Jurkat, Clone E6-1 (cell line): ENCODE results near the gene C3AR1. TPM values are rescaled to one million over a fixed set of nuclear protein-coding genes. Genes with fewer than 3 reads are reported as not detected.
A peak's percentile ranks its signal among the peaks of the same experiment; 100 is the strongest.
"Not testable (repeated sequence)": the region's sequence is repeated elsewhere in the genome, so short reads cannot be mapped to it uniquely, and the experiment has no call there.

ENCODE experiments used
- DNase-seq: peaks from one replicate; pipeline ENCODE4 v3.0.0-alpha.2; 2011; ENCODE audit warnings: low read depth, low spot score
- H3K4me3 ChIP-seq: 2 replicates; pipeline ENCODE4 v1.5.1; 2011; ENCODE audit warnings: mild to moderate bottlenecking, low read length, control low read depth, moderate library complexity
- polyA plus RNA-seq: library from polyadenylated mRNA; unstranded; fragments of >200 nt; gene quantifications from one replicate; pipeline ENCODE4 v1.2.1, GENCODE V29; 2012; ENCODE audit warnings: missing spikeins; ENCODE audit not compliant: insufficient read length, insufficient read depth

The C3AR1 gene
- not detected for polyA plus RNA-seq

DNA sequence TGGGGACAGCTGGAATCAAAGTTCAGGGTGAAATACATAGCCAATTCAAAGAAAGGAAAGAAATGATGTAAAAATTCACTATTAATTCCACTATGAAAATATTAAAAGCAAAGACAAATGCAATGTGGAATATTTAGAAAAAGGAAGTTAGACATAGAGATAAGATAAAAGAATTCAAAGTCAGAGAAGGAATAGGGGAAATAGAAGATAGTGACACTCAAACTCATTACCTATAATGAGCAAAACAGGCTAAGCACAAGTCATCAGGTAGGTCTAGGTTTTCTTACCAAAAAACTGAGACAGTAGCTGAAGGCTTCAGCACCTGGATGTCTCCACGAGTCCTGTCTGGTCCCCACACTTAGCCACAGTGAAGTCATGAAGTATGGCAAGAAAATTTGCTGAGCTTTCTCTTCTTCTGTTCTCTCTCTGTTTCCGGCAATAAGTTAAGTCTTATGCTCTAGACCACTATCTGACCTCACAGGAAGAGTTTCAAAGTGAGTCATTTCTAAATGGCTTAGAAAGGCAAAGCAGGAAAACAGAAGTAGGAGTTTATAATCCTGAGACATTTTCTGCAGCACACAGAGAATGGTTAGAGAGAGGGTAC, at the start of gene C3AR1:
C3AR1 (minus strand) TSS at position 369 of the 604 bp plus-strand sequence. CDS start 6,174 bp downstream, outside the sequence.
- no peak within 1 kb of the TSS for H3K4me3 ChIP-seq
- peak; percentile 63 for DNase-seq

GRCh38 chr12:8113117-8113516, 47.0 kb upstream of the C3AR1 start:
- DNase-seq, H3K4me3 ChIP-seq: not testable (repeated sequence)

GRCh38 chr12:8108808-8109398, 42.7 kb upstream of the C3AR1 start:
- no peak overlapping the region for H3K4me3 ChIP-seq
- peak; percentile 85 for DNase-seq

DNA sequence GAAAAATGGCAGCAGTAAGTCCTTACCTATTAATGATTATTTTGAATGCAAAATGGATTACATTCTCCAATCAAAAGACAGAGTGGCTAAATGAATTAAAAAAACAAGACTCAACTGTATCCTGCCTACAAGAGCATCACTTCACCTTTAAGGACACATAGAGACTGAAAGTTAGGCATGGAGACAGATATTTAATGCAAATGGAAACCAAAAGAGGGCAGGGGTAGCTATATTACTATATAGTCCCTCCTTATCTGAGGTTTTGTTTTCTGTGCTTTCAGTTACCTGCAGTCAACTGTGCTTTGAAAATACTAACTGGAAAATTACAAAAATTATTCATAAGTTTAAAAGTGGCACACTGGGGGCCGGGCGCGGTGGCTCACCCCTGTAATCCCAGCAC, 33.1 kb upstream of the C3AR1 start:
- DNase-seq: no peak
- H3K4me3 ChIP-seq: no peak overlapping the region

GRCh38 chr12:8096281-8096915, 30.2 kb upstream of the C3AR1 start:
- DNase-seq: no peak
- H3K4me3 ChIP-seq: no peak overlapping the region

DNA sequence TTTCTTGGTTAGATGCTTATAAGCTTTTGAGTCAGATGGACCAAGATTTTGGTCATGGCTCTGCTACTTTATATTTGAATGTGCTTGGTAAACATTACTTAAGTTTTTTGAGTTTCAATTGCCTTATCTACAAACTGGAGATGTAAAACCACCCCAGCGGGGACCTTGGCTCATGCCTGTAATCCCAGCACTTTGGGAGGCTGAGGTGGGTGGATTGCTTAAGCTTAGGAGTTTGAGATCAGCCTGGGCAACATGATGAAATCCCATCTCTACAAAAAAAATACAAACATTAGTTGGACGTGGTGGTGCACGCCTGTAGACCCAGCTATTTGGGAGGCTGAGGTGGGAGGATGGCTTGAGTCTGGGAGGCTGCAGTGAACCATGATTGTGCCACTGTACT, 27.1 kb upstream of the C3AR1 start:
- DNase-seq: no peak
- H3K4me3 ChIP-seq: no peak overlapping the region

DNA sequence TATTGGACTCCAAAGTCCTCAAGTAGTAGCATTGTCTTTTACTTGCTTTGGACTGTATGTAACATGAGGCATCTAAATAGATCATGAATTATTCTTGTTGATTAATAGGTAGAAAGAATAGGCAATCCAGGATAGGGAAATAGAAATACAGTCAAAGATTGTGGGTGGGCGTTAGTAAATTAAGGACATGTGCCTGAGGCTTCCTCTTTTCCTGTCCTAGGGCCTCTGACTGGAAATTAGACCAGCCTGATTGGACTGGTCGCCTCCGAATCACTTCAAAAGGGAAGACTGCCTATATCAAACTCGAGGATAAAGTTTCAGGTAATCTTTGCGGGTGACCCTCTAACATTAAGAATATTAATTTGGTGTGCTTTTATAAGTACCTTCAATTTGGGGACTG, 23.6 kb upstream of the C3AR1 start:
- no peak overlapping the region for H3K4me3 ChIP-seq
- no peak for DNase-seq

GRCh38 chr12:8089277-8089676, 23.1 kb upstream of the C3AR1 start:
- DNase-seq, H3K4me3 ChIP-seq: not testable (repeated sequence)

DNA sequence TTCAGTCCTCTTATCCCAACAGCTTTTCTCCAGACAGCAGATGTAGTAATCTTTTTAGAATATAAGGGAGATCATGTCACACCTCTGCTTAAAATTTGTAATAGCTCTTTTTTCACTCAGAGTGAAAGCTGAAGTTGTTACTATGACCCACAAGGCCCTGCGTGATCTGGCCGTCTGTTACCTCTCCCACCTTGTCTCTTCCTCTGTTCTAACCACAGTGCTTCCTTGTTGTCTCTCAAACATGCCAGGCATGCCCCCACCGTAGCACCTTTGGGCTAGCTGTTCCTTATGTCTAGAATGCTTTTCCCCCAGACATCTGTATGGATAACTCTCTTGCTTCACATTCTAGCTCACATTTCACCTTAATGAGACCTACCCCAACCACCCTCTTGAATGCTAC, 22.4 kb upstream of the C3AR1 start:
- peak; percentile 70 for DNase-seq
- H3K4me3 ChIP-seq: peak overlapping the region; percentile 35

GRCh38 chr12:8087666-8088065, 21.5 kb upstream of the C3AR1 start:
- peak overlapping the region; percentile 22 for H3K4me3 ChIP-seq
- DNase-seq: no peak

DNA sequence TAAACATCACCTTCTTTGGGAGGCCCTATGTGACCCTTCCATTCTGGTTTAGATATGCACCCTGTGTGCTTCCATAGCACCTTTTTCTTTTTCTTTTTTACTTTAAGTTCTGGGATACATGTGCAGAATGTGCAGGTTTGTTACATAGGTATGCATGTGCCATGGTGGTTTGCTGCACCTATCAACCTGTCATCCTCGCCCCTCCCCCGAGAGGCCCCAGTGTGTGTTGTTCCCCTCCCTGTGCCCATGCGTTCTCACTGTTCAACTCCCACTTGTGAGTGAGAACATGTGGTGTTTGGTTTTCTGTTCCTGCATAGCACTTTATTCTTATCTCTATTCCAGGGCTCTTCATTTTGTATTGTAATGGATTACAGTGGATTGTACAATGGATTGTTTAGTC, 18.2 kb upstream of the C3AR1 start:
- not testable (repeated sequence) for DNase-seq, H3K4me3 ChIP-seq

- DNase-seq: no peak
Observed at GRCh38 chr12:8082808-8083100, 16.6 kb upstream of the C3AR1 start.

DNA sequence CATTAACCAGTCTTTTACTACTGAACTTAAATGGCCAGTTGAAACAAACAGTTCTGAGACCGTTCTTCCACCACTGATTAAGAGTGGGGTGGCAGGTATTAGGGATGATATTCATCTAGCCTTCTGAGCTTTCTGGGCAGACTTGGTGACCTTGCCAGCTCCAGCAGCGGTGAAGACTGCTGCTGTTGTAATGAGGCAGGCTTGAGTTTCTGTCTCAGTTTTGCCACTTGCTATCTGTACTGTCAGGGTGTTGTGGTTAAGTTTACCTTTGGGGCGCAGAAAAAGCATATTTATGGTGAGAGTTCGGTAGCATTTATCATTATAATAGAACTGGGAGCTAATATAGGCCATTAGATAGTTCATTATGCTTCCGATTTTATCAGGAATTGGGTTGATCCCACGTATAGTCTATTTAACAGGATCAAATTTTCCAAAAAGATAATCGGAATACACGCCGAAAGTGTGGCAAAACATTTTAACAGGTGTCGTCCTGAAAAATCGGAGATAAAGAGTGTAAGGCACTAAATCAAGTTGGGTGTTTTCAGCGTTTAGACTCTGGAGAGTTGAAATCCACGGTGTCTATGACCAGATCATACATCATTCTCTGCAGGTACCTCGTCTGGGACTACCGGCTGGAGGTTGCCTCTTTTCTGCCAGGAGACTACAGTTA, 15.2 kb upstream of the C3AR1 start:
- no peak for DNase-seq

More at GRCh38 chr12:8082808-8083100, 16.6 kb upstream of the C3AR1 start:
- H3K4me3 ChIP-seq: peak overlapping the region; percentile 95

DNA sequence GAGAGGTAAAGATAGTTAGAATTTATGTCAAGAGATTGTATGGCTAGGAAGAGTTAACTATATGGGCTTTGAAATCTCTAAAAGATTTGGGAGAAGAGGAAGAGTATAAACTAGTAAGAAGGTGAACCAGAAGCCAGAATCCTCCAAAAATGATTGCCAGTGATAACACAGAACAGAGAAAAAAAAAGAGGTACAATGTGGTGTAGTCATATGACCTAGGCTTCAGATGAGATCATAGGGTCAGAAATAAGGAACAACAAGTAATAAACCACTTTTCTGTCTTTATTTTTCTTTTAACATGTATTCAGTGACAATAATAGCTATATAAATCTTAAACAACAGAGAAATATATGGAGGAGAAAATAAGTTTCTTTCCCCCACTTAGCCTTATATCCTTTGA, 14.0 kb upstream of the C3AR1 start:
- DNase-seq: no peak
- no peak overlapping the region for H3K4me3 ChIP-seq

More for the DNA sequence above, 15.2 kb upstream of the C3AR1 start:
- peak overlapping the region; percentile 95 for H3K4me3 ChIP-seq

GRCh38 chr12:8078916-8079315, 12.8 kb upstream of the C3AR1 start:
- no peak overlapping the region for H3K4me3 ChIP-seq
- no peak for DNase-seq

DNA sequence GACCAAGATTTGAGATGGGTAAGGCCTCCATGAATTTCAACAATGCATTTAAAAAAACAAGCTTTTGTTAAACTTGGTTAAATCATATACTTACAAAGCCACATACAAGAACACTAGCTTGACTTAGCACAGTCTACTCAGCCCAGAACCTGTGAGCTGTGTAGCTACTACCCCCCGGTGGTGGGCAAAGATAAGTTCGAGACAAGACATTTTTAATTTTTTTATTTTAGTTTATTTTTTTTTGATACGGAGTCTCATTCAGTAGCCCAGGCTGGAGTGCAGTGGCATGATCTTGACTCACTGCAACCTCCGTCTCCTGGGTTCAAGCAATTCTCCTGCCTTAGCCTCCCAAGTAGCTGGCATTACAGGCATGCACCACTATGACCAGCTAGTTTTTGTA, 12.2 kb upstream of the C3AR1 start:
- H3K4me3 ChIP-seq: no peak overlapping the region
- peak; percentile 59 for DNase-seq

DNA sequence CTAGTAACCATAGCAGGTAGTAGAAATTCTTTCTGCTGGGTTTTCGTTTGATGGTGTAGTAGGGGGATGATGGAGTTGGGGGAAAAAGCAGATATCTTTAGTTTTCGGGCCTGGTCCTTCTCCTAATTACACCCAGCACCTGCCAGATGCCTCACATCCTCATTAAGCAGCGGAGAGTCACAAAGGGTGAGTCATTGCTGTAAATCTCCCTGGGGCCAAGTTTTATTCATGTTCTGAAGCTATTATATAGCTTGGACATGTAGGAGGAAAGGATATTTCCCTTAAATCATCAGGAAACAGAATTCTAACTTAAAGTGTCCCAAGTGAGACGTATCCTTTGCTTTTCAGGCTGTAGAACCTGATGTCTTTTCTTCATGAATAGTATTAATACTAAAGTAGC, 11.0 kb upstream of the C3AR1 start:
- no peak for DNase-seq
- no peak overlapping the region for H3K4me3 ChIP-seq

DNA sequence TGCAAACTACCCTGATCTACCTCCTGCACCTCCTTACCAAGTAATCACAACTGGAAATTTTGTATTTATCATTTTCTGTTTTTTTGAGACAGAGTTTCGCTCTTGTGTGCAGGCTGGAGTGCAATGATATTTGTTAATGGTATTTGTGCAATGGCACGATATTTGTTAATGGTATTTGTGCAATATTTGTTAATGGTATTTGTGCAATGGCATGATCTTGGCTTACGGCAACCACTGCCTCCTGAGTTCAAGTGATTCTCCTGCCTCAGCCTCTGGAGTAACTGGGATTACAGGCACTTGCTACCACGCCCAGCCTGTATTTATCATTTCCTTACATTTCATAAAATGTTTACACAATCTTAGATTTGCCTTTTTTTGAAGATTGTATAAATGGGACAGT, 10.2 kb upstream of the C3AR1 start:
- DNase-seq: no peak
- no peak overlapping the region for H3K4me3 ChIP-seq

DNA sequence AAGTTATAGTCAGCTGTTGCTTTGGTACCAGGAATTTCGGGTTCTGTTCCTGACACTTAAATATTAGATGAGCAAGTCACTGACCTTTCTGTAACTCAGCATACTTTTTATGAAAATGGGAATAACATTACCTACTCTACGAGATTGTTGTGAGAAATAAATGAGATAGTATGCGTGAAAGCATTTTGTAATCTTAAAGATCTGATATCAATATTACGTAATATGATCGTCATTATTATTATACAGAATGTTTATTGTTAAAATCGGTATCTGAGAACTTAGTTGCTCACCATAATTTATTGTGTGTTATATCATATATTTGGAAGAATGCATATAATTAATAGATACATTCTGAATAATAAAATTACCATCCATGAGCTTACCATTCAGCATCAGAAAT, 9.8 kb upstream of the C3AR1 start:
- DNase-seq: no peak
- H3K4me3 ChIP-seq: no peak overlapping the region

- not testable (repeated sequence) for H3K4me3 ChIP-seq, DNase-seq
Observed at GRCh38 chr12:8071820-8072219, 5.7 kb upstream of the C3AR1 start.
